HEK293 (cell line): ENCODE results near the gene EVI5L.

Source experiments
- CTCF ChIA-PET: fragments of 350-600 bp; formaldehyde crosslinking; extraction: SDS; loops from one replicate; lab custom pipeline; 2021; ENCODE audit warnings: antibody characterized with exemption; lab: Yijun Ruan, JAX
- POLR2A ChIA-PET: fragments of 300-600 bp; formaldehyde crosslinking; extraction: SDS; loops from one replicate; lab custom pipeline; 2020; ENCODE audit warnings: antibody characterized with exemption, inconsistent platforms; lab: Yijun Ruan, JAX
- H3K27ac ChIP-seq: fragments of 200-500 bp; sonication (Bioruptor generic); 2 replicates; pipeline ENCODE4 v1.5.1; 2014; ENCODE audit warnings: low read depth, low read length, control low read depth, inconsistent platforms; ENCODE audit errors: extremely low read depth
- H3K36me3 ChIP-seq, 2 experiments: fragments of 200-500 bp in 1 of 2; sonication (Bioruptor generic) in 1 of 2; 1 replicate in 1 of 2; 2 replicates in 1 of 2; pipeline ENCODE4 v1.5.1; 2014 to 2017; ENCODE audit warnings: inconsistent platforms in 2 of 2, low read length in 2 of 2; ENCODE audit not compliant: control insufficient read depth in 2 of 2, insufficient read depth in 1 of 2
- H3K4me1 ChIP-seq: fragments of 200-500 bp; sonication (Bioruptor generic); 2 replicates; pipeline ENCODE4 v1.5.1; 2014; ENCODE audit warnings: mild to moderate bottlenecking, low read length, inconsistent platforms; ENCODE audit not compliant: control insufficient read depth, insufficient read depth
- H3K4me3 ChIP-seq: 2 replicates; pipeline ENCODE4 v1.5.1; 2011; ENCODE audit warnings: low read depth, mild to moderate bottlenecking, control low read depth, low read length, moderate library complexity
- H3K9me3 ChIP-seq: fragments of 200-500 bp; sonication (Bioruptor generic); 2 replicates; pipeline ENCODE4 v1.5.1; 2014; ENCODE audit warnings: low read depth, low read length, inconsistent platforms; ENCODE audit not compliant: control insufficient read depth, insufficient read depth
- BCL11A ChIP-seq: fragments of 450-650 bp; formaldehyde crosslinking; IDR thresholded peaks from 2 replicates; pipeline ENCODE4 v1.5.1; 2016; ENCODE audit warnings: low read depth, missing biosample characterization, missing genetic modification characterization
- FEZF1 ChIP-seq: fragments of 450-650 bp; formaldehyde crosslinking; IDR thresholded peaks from 2 replicates; pipeline ENCODE4 v1.5.1; 2016; ENCODE audit warnings: missing biosample characterization, missing genetic modification characterization
- GFI1B ChIP-seq: fragments of 450-650 bp; formaldehyde crosslinking; IDR thresholded peaks from 2 replicates; pipeline ENCODE4 v1.5.1; 2016; ENCODE audit warnings: missing biosample characterization, missing genetic modification characterization
- KLF16 ChIP-seq: fragments of 450-650 bp; formaldehyde crosslinking; IDR thresholded peaks from 2 replicates; pipeline ENCODE4 v1.5.1; 2017; ENCODE audit warnings: missing biosample characterization, missing genetic modification characterization
- KLF17 ChIP-seq: fragments of 450-650 bp; formaldehyde crosslinking; IDR thresholded peaks from 2 replicates; pipeline ENCODE4 v1.5.1; 2016; ENCODE audit warnings: missing biosample characterization, missing genetic modification characterization
- KLF8 ChIP-seq: fragments of 450-650 bp; formaldehyde crosslinking; IDR thresholded peaks from 2 replicates; pipeline ENCODE4 v1.5.1; 2016; ENCODE audit warnings: missing biosample characterization, missing genetic modification characterization
- MZF1 ChIP-seq: fragments of 450-650 bp; formaldehyde crosslinking; IDR thresholded peaks from 2 replicates; pipeline ENCODE4 v1.5.1; 2017; ENCODE audit warnings: missing biosample characterization, missing genetic modification characterization, borderline replicate concordance
- SCRT1 ChIP-seq: fragments of 450-650 bp; formaldehyde crosslinking; IDR thresholded peaks from 2 replicates; pipeline ENCODE4 v1.5.1; 2016; ENCODE audit warnings: missing biosample characterization, missing genetic modification characterization, borderline replicate concordance
- SETDB1 ChIP-seq: IDR thresholded peaks from one replicate; pipeline ENCODE4 v1.6.1; 2017; ENCODE audit warnings: mild to moderate bottlenecking, low read length, moderate library complexity, mixed read lengths; ENCODE audit not compliant: insufficient read length
- SP2 ChIP-seq: fragments of 450-650 bp; formaldehyde crosslinking; IDR thresholded peaks from 2 replicates; pipeline ENCODE4 v1.5.1; 2016; ENCODE audit warnings: missing biosample characterization, missing genetic modification characterization
- TCF7L2 ChIP-seq: IDR thresholded peaks from 2 replicates; pipeline ENCODE4 v1.6.1; 2011; ENCODE audit warnings: low read depth, mild to moderate bottlenecking, inconsistent platforms, low read length, moderate library complexity, borderline replicate concordance
- ZNF114 ChIP-seq: fragments of 450-650 bp; formaldehyde crosslinking; IDR thresholded peaks from 2 replicates; pipeline ENCODE4 v1.5.0; 2017; ENCODE audit warnings: missing biosample characterization, missing genetic modification characterization
- ZNF239 ChIP-seq: fragments of 450-650 bp; formaldehyde crosslinking; IDR thresholded peaks from 2 replicates; pipeline ENCODE4 v1.5.1; 2016; ENCODE audit warnings: missing biosample characterization, missing genetic modification characterization
- ZNF292 ChIP-seq: fragments of 450-650 bp; formaldehyde crosslinking; IDR thresholded peaks from 2 replicates; pipeline ENCODE4 v1.5.1; 2016; ENCODE audit warnings: low read depth, missing biosample characterization, missing genetic modification characterization, borderline replicate concordance
- ZNF354C ChIP-seq: fragments of 450-650 bp; formaldehyde crosslinking; IDR thresholded peaks from 2 replicates; pipeline ENCODE4 v1.5.1; 2016; ENCODE audit warnings: missing biosample characterization, missing genetic modification characterization, low read depth, borderline replicate concordance
- ZNF76 ChIP-seq: fragments of 450-650 bp; formaldehyde crosslinking; IDR thresholded peaks from 2 replicates; pipeline ENCODE4; 2016; ENCODE audit warnings: low read depth, missing biosample characterization, missing genetic modification characterization, borderline replicate concordance
- ZSCAN18 ChIP-seq: fragments of 450-650 bp; formaldehyde crosslinking; IDR thresholded peaks from 2 replicates; pipeline ENCODE4 v1.5.1; 2016; ENCODE audit warnings: missing biosample characterization, missing genetic modification characterization
- TF ChIP-seq, protein P1 (sequence below): fragments of 450-650 bp; IDR thresholded peaks from 2 replicates; pipeline ENCODE4 v1.5.1; 2018; ENCODE audit warnings: missing biosample characterization, mild to moderate bottlenecking, missing genetic modification characterization
- TF ChIP-seq, protein P2 (sequence below): fragments of 450-650 bp; formaldehyde crosslinking; IDR thresholded peaks from 2 replicates; pipeline ENCODE4 v1.5.1; 2016; ENCODE audit warnings: missing biosample characterization, missing genetic modification characterization
- TF ChIP-seq, protein P3 (sequence below): fragments of 450-650 bp; formaldehyde crosslinking; IDR thresholded peaks from 2 replicates; pipeline ENCODE4 v1.5.1; 2016; ENCODE audit warnings: missing biosample characterization, missing genetic modification characterization

The EVI5L gene

DNA sequence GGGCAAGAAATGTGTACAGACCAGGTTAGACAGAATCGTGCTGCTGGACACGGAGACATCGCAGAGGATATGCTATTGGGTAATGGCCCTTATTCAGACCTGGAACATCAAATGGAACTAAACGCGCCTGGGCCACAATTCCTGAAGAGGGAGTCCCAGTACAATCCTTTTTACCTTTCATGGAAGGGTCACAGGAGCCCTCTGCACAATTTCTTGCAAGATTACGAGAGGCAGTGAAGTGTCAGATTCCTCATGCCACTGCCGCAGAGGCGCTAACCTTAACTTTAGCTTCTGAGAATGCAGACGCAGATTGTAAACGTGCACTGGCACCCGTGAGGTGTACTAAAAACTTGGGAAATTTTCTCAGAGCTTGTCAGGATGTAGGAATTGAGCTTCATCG lies 48.9 kb upstream of the EVI5L start:
- POLR2A ChIA-PET, result no interaction called here
- no peak overlapping the region for H3K4me3 ChIP-seq
- no peaks in the 10 kb centered on the region for H3K36me3 ChIP-seq
- no peaks in the 10 kb centered on the region for H3K4me1 ChIP-seq
- TF ChIP-seq BCL11A (tag by site-specific recombination), result no peak
- TF ChIP-seq ZNF114, result no peak
- no peak for TF ChIP-seq KLF8 (tag by site-specific recombination)
- TF ChIP-seq ZNF292, result no peak
- no peak for TF ChIP-seq ZNF76 (tag by site-specific recombination)
- TF ChIP-seq, protein P1, sequence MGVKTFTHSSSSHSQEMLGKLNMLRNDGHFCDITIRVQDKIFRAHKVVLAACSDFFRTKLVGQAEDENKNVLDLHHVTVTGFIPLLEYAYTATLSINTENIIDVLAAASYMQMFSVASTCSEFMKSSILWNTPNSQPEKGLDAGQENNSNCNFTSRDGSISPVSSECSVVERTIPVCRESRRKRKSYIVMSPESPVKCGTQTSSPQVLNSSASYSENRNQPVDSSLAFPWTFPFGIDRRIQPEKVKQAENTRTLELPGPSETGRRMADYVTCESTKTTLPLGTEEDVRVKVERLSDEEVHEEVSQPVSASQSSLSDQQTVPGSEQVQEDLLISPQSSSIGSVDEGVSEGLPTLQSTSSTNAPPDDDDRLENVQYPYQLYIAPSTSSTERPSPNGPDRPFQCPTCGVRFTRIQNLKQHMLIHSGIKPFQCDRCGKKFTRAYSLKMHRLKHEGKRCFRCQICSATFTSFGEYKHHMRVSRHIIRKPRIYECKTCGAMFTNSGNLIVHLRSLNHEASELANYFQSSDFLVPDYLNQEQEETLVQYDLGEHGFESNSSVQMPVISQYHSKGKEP (tag by site-specific recombination), result no peak
- TF ChIP-seq SETDB1, result no peak
- TF ChIP-seq, protein P2, sequence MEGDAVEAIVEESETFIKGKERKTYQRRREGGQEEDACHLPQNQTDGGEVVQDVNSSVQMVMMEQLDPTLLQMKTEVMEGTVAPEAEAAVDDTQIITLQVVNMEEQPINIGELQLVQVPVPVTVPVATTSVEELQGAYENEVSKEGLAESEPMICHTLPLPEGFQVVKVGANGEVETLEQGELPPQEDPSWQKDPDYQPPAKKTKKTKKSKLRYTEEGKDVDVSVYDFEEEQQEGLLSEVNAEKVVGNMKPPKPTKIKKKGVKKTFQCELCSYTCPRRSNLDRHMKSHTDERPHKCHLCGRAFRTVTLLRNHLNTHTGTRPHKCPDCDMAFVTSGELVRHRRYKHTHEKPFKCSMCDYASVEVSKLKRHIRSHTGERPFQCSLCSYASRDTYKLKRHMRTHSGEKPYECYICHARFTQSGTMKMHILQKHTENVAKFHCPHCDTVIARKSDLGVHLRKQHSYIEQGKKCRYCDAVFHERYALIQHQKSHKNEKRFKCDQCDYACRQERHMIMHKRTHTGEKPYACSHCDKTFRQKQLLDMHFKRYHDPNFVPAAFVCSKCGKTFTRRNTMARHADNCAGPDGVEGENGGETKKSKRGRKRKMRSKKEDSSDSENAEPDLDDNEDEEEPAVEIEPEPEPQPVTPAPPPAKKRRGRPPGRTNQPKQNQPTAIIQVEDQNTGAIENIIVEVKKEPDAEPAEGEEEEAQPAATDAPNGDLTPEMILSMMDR (tag by site-specific recombination), result no peak
- TF ChIP-seq ZNF239, result no peak
- no peak for TF ChIP-seq KLF17 (tag by site-specific recombination)
- TF ChIP-seq FEZF1 (tag by site-specific recombination), result no peak
- TF ChIP-seq, protein P3, sequence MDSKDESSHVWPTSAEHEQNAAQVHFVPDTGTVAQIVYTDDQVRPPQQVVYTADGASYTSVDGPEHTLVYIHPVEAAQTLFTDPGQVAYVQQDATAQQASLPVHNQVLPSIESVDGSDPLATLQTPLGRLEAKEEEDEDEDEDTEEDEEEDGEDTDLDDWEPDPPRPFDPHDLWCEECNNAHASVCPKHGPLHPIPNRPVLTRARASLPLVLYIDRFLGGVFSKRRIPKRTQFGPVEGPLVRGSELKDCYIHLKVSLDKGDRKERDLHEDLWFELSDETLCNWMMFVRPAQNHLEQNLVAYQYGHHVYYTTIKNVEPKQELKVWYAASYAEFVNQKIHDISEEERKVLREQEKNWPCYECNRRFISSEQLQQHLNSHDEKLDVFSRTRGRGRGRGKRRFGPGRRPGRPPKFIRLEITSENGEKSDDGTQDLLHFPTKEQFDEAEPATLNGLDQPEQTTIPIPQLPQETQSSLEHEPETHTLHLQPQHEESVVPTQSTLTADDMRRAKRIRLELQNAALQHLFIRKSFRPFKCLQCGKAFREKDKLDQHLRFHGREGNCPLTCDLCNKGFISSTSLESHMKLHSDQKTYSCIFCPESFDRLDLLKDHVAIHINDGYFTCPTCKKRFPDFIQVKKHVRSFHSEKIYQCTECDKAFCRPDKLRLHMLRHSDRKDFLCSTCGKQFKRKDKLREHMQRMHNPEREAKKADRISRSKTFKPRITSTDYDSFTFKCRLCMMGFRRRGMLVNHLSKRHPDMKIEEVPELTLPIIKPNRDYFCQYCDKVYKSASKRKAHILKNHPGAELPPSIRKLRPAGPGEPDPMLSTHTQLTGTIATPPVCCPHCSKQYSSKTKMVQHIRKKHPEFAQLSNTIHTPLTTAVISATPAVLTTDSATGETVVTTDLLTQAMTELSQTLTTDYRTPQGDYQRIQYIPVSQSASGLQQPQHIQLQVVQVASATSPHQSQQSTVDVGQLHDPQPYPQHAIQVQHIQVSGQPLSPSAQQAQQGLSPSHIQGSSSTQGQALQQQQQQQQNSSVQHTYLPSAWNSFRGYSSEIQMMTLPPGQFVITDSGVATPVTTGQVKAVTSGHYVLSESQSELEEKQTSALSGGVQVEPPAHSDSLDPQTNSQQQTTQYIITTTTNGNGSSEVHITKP (tag by site-specific recombination), result no peak
- no peak for TF ChIP-seq ZSCAN18
- no peak for TF ChIP-seq SP2 (tag by site-specific recombination)
- no peak for TF ChIP-seq TCF7L2
- TF ChIP-seq KLF16 (tag by site-specific recombination), result no peak
- no peak for TF ChIP-seq MZF1 (tag by site-specific recombination)
- no peak for TF ChIP-seq SCRT1 (tag by site-specific recombination)
- no peak for TF ChIP-seq ZNF354C (tag by site-specific recombination)
- TF ChIP-seq GFI1B, result no peak
- TF ChIP-seq, all 188 proteins: peak for 0
- Histone ChIP-seq H3K27ac (no peak overlapping the region), H3K9me3 (no peaks in the 10 kb centered on the region)
- CTCF ChIA-PET, result interaction anchor here (0.6 to 1.7 kb wide), 3 partner anchors 10 to 26 kb away, joined by 3 to 6 read pairs (median 4); no protein-coding TSS in a partner anchor
